Measurements from ENCODE around the gene TSPAN18. TPM values are rescaled to one million over a fixed set of nuclear protein-coding genes. Genes with fewer than 3 reads are reported as not detected.

Gene TSPAN18
- polyA plus RNA-seq, 3 donors, result 48.8 to 58.2 (median 58.0) TPM

DNA sequence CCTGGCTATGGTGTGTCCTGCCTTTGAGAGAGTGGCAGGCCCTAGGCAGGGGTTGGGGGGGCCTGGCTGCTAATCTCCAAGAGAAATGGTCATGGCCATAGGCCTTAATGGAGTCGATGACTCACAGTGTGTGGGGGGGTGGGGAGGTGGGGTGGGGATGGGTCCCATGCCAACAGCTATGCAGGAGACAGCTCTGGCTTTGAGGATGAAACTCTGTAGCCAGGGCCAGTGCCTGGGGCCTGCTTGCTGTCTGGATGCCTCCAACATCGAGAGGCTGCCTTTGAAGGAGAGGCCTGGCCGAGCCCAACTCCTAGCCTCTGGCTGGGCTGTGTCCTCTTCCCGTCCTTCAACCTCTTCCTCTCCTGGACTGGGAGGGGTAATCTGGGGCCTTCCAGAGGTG lies 23.9 kb upstream of the TSPAN18 start:
- DNase-seq (ENCODE audit: extremely low read depth in 1 of 11, low read depth in 9 of 11, low spot score in 4 of 11), result no peak

DNA sequence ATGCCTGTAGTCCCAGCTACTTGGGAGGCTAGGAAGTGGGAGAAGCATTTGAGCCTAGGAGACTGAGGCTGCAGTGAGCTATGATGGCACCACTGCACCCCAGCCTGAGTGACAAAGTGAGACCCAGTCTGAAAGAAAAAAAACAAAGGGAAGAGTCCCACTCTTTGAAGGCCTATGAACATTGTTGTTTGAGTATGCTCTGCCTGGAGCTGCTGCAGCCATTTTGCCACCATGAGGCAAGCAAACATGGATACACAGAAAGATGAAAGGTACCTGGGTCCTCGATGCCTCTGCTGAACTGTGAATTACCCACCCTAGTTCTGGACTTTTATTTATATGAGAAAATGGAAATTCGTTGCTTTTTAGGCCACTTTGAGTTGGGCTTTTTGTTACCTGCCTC lies 19.7 kb upstream of the TSPAN18 start:
- no peak for DNase-seq (ENCODE audit: extremely low read depth in 1 of 11, low read depth in 9 of 11, low spot score in 4 of 11)

DNA sequence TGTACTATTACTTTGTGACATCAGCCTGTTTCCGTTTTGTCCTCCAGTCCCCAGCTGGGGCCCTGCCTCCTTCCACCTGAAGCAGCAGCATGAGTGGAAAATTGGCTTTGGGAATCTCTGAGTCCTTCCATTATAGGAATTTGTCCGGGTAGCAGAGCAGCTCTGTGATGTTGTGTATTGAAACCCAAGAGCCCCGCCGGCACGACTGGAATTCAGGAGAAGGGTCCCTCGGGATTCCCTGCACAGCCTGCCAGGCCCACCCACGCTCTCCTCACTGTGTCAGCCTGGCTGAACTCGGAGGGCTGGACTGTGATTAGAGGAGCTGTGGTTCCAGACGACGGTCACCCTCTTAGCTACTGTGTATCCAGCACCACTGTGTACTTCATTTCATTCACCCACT lies 18.8 kb upstream of the TSPAN18 start:
- DNase-seq (ENCODE audit: extremely low read depth in 1 of 11, low read depth in 9 of 11, low spot score in 4 of 11), result no peak

DNA sequence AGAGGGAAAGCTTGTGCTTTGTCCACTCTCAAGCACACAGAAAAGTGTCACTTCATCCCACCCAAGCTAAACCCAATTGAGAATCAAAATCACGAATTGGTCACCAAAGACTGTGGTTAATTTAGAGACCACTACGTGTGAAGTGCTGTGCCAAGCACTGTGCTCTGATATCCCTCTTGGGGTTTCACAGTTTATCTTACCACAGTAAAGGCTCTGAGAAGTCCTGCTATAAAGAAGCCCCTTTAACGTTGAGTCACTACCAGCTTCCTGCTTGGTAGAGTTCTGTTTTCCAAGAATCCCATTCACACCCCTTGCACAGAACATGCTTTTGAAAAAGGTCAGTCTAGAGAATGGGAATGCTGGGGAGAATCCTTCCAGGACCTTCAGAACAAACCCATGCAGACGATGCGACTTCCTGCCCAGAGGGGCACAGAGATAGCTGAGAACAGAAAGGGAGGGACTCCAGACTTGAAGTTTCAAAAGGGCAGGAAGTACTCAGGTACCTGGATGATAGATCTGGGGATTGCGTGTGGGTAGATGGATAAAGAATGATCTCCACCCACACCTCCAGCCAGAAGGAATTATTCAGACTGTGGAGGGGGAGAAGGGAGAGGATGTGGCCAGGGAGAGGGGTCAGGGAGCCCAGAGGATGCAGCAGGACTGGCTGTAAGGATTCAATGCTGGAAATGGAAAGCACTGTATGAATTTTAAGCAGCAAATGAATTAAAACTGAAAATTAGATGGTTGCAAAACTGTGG lies 18.1 kb upstream of the TSPAN18 start:
- no peak for DNase-seq (ENCODE audit: extremely low read depth in 1 of 11, low read depth in 9 of 11, low spot score in 4 of 11)

DNA sequence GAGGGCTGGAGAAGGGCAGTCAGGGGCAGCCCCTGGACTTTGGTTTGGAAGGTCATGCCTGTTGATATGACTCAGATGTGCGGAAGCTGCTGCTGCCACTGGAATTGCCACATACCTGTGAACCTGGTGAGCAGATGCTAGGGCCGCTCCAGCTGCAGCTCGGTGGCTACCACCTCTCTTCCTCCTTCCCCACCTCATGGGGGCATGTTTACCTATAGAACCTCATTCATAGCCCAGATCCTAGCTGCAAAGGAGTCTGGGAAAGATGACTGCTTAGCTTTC lies 17.5 kb upstream of the TSPAN18 start:
- DNase-seq (ENCODE audit: extremely low read depth in 1 of 11, low read depth in 9 of 11, low spot score in 4 of 11), result no peak

DNA sequence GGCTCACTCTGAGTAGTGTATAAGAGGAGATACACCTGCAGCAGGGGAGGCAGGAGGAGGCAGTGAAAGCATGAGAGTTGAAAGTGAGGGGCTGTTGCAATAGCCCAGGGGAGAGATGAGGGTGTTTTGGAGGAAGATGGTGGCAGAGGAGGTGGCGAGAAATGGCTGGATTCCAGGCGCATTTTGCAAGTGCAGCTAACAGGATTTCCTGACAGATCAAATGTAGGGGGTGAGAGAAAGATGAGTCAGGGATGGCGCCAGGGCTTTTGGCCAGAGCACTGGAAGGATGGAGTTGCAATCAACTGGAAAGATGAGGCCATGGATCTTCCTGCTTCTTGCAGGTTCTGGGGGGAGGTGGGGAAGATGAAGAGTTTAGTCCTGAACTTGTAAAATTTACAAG lies 16.8 kb upstream of the TSPAN18 start:
- DNase-seq (ENCODE audit: extremely low read depth in 1 of 11, low read depth in 9 of 11, low spot score in 4 of 11), result no peak

DNA sequence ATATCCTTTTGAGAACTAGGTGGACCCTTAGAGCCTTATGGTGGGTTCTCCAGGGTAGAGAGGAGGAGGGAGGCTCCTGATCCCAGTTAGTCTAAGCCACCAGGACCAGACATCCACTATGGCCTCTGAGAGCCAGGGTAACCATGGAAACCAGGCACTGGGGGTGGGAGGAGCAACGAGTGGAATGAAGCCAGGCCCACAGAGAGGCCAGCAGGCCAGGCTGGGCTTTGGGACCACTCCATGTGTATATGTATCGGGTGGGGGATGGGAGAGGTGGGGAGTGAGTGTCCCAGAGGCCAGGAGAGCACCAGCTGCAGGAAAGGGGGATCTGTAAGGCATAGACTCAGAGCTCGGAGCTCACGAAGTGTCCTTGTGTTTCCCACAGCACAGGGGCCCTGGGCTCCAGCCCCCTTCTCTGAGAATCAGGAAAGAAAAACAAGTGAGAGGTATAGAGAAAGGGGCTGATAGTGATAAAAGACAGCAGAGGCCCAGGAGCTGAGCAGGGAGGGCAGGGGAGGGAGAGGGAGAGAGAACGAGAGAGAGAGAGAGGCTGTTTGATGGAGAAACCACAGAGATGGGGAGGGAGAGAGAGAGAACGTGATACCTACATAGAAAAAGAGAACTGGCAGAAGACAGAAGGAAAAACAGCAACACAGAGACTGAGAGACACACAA lies 15.5 kb upstream of the TSPAN18 start:
- DNase-seq (ENCODE audit: extremely low read depth in 1 of 11, low read depth in 9 of 11, low spot score in 4 of 11), result no peak

DNA sequence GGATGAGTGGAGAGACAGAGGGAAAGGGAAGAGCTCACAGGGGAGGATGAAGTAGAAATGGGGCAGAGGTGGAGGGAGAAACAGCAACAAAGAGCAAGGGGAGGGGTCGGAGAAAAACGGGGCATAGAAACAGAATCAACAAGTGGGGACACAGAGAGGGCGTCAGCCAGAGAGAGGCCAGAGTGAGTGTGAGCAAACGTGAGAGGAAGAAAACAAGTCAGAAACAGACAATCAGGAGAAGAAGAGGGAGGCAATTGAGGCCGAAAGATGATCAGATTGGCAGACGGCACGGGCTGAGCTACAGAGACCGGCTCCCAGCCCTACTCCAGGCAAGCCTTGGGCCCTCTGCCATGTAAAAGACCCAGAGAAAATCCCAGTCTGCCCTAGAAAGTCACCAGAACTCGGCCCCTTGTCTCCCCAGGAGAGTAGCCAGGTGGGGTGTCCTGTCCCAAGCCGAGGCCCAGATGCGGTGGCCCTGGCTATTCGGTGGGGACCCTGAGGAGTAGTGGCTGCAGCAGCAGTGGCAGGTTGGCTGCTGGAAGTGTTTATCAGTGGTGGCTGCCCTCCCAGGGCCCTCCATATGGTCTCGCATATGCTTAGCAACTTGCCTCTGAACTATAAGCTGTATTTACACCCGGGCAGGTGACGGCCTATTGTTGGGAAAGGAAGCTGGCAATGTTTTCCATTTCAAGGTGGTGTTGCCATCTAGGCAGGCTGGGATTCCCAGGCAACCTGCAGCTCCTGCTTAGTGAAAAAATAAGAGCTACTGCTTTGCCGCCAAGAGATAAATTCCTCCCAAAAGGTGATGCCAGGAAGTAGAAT lies 14.8 kb upstream of the TSPAN18 start:
- DNase-seq (ENCODE audit: extremely low read depth in 1 of 11, low read depth in 9 of 11, low spot score in 4 of 11), result no peak

DNA sequence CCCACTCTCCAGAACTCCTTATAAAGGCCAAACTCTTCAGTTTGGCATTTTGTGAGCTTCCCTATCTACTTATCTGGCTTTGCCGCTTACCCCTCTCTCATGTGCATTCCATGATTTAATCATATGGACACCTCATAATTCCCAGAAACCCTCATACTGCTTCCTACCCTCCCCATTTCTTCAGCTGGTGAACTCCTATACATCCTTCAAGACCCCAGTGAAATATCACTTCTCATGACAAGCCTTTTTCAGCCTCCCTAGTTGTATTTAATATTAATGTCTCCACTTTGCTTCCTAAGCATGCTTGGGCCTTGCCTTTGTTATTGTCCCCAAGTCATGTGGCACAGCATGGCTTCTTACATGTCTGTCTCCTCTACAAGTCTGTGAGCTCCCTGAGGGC lies 13.7 kb upstream of the TSPAN18 start:
- no peak for DNase-seq (ENCODE audit: extremely low read depth in 1 of 11, low read depth in 9 of 11, low spot score in 4 of 11)

DNA sequence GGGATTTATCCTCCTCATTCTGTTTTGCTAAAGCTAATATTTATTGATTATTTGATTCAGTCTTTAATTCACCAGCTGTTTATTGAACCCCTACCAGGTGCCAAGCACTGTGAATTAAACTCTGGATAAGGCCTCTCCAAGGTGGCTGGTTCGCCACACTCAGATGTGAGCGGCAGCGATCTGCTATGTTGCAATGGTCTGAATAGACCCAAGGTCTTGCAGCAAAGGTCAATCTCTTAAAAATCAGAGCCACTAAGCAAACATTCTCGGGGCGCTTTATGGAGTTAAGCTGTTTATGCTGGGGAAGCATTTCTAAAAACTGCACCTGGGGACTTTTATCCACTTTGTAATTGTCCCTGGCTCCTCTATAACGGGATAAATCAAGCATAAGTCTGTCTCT lies 10.5 kb upstream of the TSPAN18 start:
- DNase-seq (ENCODE audit: extremely low read depth in 1 of 11, low read depth in 9 of 11, low spot score in 4 of 11), result no peak

DNA sequence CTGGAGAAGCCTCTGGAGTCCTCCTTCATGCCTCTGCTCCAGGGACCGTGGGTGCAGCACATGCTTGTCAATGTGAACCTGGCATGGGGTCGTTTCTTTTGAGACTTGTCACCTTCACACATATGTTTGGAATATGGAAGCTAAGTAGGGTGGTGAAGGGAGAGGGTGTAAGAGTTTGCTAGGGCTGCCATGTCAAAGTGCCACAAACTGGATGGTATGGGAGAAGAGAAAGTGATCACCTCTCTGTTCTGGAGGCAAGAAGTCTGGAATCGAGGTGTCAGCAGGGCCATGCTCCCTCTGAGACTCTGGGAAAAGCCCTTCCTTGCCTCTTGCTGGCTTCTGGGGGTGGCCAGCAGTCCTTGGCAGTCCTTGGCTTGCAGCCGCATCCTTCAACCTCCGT lies 8.7 kb upstream of the TSPAN18 start:
- no peak for DNase-seq (ENCODE audit: extremely low read depth in 1 of 11, low read depth in 9 of 11, low spot score in 4 of 11)

DNA sequence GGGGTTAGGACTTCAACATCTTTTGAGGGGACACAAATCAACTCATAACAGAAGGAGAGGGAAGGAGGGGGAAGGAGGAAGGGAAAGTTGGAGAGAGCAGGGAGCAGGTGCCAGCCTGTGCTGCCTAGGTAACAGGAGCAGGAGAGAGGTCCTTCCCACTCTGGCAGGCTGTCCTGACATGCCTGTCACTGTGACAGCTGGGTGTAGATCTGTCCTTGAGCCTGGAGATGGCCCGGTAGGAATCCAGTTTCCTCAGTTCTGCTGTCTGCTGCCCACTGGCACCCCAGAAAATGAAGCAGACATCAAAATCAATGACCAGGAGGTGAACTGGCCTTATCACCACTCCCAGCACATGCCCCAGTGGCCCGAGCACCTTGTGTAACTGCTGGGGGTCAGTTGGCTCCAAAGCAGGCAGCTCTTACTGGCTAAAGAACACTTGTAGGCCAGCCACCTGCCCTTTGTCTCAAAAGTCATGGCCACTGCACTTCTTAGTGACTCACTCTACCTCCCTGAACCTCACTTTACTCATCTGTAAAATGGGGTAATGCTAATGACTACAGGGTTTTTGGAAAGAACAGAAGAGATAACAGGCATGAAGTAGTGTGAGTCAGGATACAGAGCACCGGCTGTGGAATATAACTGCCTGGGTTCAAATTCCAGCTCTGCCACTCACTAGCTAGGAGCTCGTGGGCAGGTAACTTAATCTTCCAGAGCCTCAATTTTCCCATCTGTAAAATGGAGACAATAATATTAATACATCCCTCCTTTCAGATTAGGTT lies 8.0 kb upstream of the TSPAN18 start:
- no peak for DNase-seq (ENCODE audit: extremely low read depth in 1 of 11, low read depth in 9 of 11, low spot score in 4 of 11)

DNA sequence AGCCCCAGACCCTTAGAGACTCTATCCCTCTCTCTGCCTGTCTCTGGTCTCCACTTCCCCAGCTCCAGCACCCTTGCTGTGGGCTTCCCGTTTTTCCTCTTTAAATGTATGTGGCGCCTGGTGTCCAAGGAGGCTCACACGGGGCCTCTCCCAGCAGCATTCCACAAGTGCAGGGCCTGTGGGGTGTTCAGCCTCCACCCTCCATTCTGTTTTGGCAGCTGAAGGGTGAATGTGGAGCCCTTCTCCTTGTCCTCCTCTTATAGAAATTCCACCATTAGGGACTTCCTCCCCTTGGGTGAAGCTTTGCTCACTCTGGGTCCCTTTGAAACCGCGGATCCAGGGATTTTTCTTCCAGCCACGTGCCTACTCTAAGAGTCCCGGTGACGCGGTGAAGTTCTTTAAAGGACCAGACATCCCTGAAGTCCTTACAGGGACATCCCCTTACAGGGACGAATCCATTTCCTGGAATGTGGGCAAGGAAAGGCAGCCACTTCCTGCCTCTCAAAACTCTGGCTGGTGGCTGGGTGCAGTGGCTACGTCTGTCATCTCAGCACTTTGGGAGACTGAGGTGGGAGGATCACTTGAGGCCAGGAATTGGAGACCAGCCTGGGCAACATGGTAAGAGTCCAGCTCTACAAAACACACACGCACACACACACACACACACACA lies 1.6 kb upstream of the TSPAN18 start:
- no peak for DNase-seq (ENCODE audit: extremely low read depth in 1 of 11, low read depth in 9 of 11, low spot score in 4 of 11)

DNA sequence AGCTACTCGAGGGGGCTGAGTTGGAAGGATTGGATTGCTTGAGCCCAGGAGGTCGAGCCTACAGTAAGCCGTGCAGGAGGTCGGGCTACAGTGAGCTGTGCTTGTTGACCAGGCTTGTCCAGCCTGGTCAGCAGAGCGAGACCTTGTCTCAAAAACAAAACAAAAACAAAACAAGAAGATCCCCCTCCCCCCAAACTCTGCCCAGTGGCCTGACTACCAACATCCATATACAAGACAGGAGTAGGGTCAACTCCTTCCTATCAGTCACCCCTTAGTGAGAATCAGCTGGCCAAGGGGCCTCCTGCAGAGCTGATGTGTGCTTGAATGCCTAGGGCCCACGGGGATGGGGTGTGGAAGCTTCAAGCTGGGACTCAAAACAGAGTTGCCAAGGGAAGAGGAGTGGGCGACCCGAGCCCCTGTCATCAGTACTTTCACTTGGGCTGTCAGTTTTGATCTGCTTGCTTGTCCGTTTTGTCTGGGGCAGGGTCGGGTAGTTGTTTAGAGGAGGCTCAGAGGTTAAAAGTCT lies 942 bp upstream of the TSPAN18 start:
- DNase-seq (ENCODE audit: extremely low read depth in 1 of 11, low read depth in 9 of 11, low spot score in 4 of 11), result no peak

DNA sequence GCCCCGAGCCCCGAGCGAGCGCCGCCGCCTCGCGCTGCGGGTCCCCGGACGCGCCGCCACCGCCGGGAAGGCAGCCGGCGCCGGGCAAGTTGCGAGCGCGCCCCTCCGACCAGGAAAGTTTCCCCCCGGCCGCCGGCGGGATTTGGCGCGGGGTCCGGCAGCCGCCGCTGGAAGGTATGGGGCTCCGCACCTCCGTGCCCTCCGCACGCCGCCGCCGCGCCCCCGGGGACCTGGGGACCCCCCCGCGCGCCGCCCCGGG lies 281 bp downstream of the TSPAN18 start:
- DNase-seq (ENCODE audit: extremely low read depth in 1 of 11, low read depth in 9 of 11, low spot score in 4 of 11), result no peak

DNA sequence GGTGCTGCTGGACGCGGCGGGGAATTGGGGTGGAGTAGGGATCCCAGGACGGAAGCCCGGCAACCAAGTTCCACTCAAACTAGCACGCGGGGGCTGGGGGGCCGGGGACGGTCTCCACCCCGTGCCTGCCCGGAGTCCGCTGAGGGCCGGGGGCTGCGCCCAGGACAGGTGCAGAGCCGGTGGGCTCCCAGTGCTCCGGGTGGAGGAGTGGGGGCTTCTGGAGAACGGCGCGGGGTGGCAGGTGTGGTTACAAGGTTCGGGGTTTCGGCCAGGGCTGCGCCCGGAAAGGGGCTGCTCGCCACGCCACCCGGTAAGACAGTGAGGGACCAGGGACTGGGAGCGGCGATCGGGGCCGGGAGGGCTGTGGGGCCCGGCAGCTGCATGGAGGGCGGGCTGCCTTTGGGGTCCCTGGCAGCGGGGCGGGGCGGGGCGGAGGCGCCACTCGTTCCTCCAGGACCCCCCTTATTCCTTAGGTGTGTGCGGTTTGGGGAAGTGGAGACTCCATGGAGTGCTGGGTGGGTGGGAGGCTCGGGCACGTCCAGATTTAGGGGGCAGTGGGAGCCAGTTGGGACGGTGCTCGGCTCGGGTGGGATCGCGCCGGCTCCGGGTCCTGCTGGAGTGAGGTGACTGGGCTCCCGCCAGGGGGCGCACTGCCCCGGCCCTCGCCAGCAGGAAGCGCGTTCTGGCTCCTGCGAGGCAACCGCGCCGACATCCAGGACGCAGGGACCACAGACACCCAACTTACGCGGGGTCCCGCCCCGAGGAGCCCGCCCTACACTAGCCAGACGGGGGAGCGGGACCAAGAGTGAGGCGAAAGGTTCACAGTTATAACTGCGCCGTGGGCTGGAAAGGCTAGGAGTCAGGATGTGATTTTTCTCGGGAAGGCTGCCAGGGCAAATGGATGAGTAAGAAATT lies 868 bp downstream of the TSPAN18 start:
- peak in 10 of 11 donors; percentile 61 to 84 (median 70) for DNase-seq (ENCODE audit: extremely low read depth in 1 of 11, low read depth in 9 of 11, low spot score in 4 of 11)

DNA sequence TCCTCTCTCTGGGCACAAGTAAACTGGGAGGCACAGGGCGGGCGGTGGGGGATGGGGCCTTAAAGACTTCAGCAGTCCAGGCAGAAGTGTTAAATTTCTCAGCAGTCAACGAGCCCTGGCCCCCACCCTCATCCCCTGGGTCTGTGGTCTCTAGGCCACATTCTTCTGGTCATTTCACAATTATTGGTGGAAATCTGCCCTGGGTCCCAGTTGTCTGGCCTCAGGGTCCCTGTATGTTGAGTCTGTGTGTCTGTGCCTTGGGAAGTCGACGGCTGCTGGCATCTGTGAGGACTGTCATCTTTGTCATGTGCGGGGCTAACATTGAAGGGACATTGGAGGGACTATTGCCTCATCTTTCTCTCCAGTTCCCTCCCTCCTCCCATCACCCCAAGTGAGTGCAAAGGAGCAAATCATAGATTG lies 1.7 kb downstream of the TSPAN18 start:
- DNase-seq (ENCODE audit: extremely low read depth in 1 of 11, low read depth in 9 of 11, low spot score in 4 of 11), result no peak

DNA sequence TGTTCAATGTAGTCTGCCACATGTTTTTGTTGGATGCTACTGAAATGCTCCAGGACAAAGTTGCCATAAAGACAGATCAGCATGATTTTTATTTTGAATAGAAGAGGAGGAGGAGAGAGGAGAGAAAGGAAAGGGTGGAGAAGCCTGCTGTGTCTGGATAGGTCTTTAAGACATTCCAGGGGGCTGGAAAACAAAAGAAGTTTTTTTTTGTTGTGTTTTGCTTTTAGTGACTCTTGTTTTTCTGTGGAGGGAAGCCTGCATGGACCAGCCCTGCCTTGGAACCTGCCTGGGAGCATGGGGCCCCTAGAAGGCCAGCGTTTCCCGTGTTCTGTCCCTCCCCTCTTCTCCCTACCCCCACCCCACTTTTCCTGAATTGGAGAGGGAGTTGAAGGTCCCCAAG lies 2.3 kb downstream of the TSPAN18 start:
- DNase-seq (ENCODE audit: extremely low read depth in 1 of 11, low read depth in 9 of 11, low spot score in 4 of 11), result no peak

Measured in renal cortex interstitium (tissue), 11 donors.